Measurements from ENCODE around the gene PNLIPRP3. TPM values are rescaled to one million over a fixed set of nuclear protein-coding genes. Genes with fewer than 3 reads are reported as not detected.

The PNLIPRP3 gene
- total and polyA plus RNA-seq, 2 of the 8 experiments (the other 6 are each of a cell fraction or from before 2014, with no cell fraction given): not detected

GRCh38 chr10:116398224-116398623 lies 29.4 kb upstream of the PNLIPRP3 start (continued):
- TF ChIP-seq EGR1 (IDR thresholded peaks at IDR 0.05; ENCODE audit: borderline replicate concordance, low read depth, low read length): no peak
- TF ChIP-seq TAF1 (IDR thresholded peaks at IDR 0.05; ENCODE audit: low read depth, low read length): no peak
- TF ChIP-seq SP2 (IDR thresholded peaks at IDR 0.05; ENCODE audit: low read length): no peak
- TF ChIP-seq EZH2 (IDR thresholded peaks at IDR 0.05; ENCODE audit: low read depth, low read length, severe bottlenecking): no peak
- TF ChIP-seq SP4 (IDR thresholded peaks at IDR 0.05; ENCODE audit: low read length): no peak
